ENCODE data around the gene GXYLT2.

The GXYLT2 gene

GRCh38 chr3:73024836-73025235 is 137.0 kb downstream of the GXYLT2 start:
- DNase-seq = no peak

GRCh38 chr3:73026111-73026759 is 138.4 kb downstream of the GXYLT2 start:
- no peak for DNase-seq
